Vagina (tissue), 2 donors: ENCODE measurements around the gene KRT84. TPM values are rescaled to one million over a fixed set of nuclear protein-coding genes. Genes with fewer than 3 reads are reported as not detected.

Source experiments
- DNase-seq, 2 donors: peaks; one replicate each; pipeline ENCODE4 v3.0.0-alpha.2; 2017; ENCODE audit errors: extremely low spot score in 2 of 2
- H3K27ac ChIP-seq: fragments of 200-600 bp; sonication (generic); one replicate; pipeline ENCODE4 v1.5.1; 2019
- H3K27me3 ChIP-seq: fragments of 200-600 bp; sonication (generic); one replicate; pipeline ENCODE4 v1.5.1; 2019
- H3K36me3 ChIP-seq, 2 donors: fragments of 200-600 bp; sonication (generic); one replicate each; pipeline ENCODE4 v1.5.1; 2017 to 2019
- H3K4me1 ChIP-seq: fragments of 200-600 bp; sonication (generic); one replicate; pipeline ENCODE4 v1.5.1; 2019
- H3K4me3 ChIP-seq, 2 donors: fragments of 200-600 bp; sonication (generic); 1 replicate in 1 of 2; 2 replicates in 1 of 2; pipeline ENCODE4 v1.5.1; 2016 to 2019
- H3K9me3 ChIP-seq: fragments of 200-600 bp; sonication (generic); one replicate; pipeline ENCODE4 v1.5.1; 2019
- CTCF ChIP-seq, 3 experiments: fragments of 450-650 bp in 2 of 3; fragments of 200-600 bp in 1 of 3; sonication (generic) in 1 of 3; IDR thresholded peaks; one replicate each; pipeline ENCODE4 v1.5.1; 2017 to 2019; ENCODE audit warnings: antibody characterized with exemption in 3 of 3, mild to moderate bottlenecking in 2 of 3, moderate library complexity in 2 of 3
- POLR2A ChIP-seq, 2 donors: fragments of 450-650 bp; IDR thresholded peaks; one replicate each; pipeline ENCODE4 v1.6.1; 2017; ENCODE audit warnings: antibody characterized with exemption in 2 of 2, mild to moderate bottlenecking in 2 of 2, moderate library complexity in 2 of 2
- POLR2AphosphoS5 ChIP-seq, 2 donors: sonication (generic); formaldehyde crosslinking; IDR thresholded peaks; one replicate each; pipeline ENCODE4 v1.9.0; 2017; ENCODE audit warnings: antibody characterized with exemption in 2 of 2, mild to moderate bottlenecking in 2 of 2, low read depth in 1 of 2; ENCODE audit not compliant: insufficient read depth in 1 of 2
- intact Hi-C: fragments of 100-400 bp; cut with DNase I; formaldehyde crosslinking; loops from one replicate; pipeline ENCODE4 v1.15.1; 2023
- total RNA-seq: library from RNA; depleted of rRNA; stranded (reverse); fragments of >200 nt; gene quantifications from one replicate; pipeline ENCODE4 v1.2.3, GENCODE V29; 2016

The KRT84 gene
- total RNA-seq, 1 donor from 2014 or later: not detected

GRCh38 chr12:52336641-52337040 is 48.8 kb downstream of the KRT84 start:
- TF ChIP-seq POLR2AphosphoS5 (IDR thresholded peaks at IDR 0.05; ENCODE audit: insufficient read depth in 1 of 2, low read depth in 1 of 2) (no peak), CTCF (IDR thresholded peaks at IDR 0.05) (no peak), POLR2A (IDR thresholded peaks at IDR 0.05) (no peak)
- intact Hi-C loops: no loop called here
- H3K4me1 ChIP-seq: no peaks in the 10 kb centered on the region
- no peak overlapping the region for H3K27ac ChIP-seq
- no peak overlapping the region for H3K4me3 ChIP-seq
- no peaks in the 10 kb centered on the region for H3K36me3 ChIP-seq
- no peaks in the 10 kb centered on the region for H3K27me3 ChIP-seq
- H3K9me3 ChIP-seq: no peaks in the 10 kb centered on the region
- no peak for DNase-seq

- Histone ChIP-seq H3K27ac (no peak overlapping the region), H3K27me3 (no peaks in the 10 kb centered on the region), H3K4me3 (no peak overlapping the region), H3K36me3 (no peaks in the 10 kb centered on the region), H3K4me1 (no peaks in the 10 kb centered on the region), H3K9me3 (no peaks in the 10 kb centered on the region)
- DNase-seq: no peak
- intact Hi-C loops: no loop called here
- TF ChIP-seq POLR2A (IDR thresholded peaks at IDR 0.05): no peak
- TF ChIP-seq POLR2AphosphoS5 (IDR thresholded peaks at IDR 0.05; ENCODE audit: insufficient read depth in 1 of 2, low read depth in 1 of 2): no peak
- no peak for TF ChIP-seq CTCF (IDR thresholded peaks at IDR 0.05)
Observed at GRCh38 chr12:52335598-52336262, 49.7 kb downstream of the KRT84 start.

GRCh38 chr12:52334185-52334584 is 51.3 kb downstream of the KRT84 start:
- no peaks in the 10 kb centered on the region for H3K9me3 ChIP-seq
- no peak for TF ChIP-seq CTCF (IDR thresholded peaks at IDR 0.05)
- TF ChIP-seq POLR2AphosphoS5 (IDR thresholded peaks at IDR 0.05; ENCODE audit: insufficient read depth in 1 of 2, low read depth in 1 of 2): no peak
- no peak for TF ChIP-seq POLR2A (IDR thresholded peaks at IDR 0.05)
- H3K27me3 ChIP-seq: no peaks in the 10 kb centered on the region
- intact Hi-C loops: no loop called here
- H3K36me3 ChIP-seq: no peaks in the 10 kb centered on the region
- H3K4me3 ChIP-seq: no peak overlapping the region
- no peaks in the 10 kb centered on the region for H3K4me1 ChIP-seq
- no peak for DNase-seq
- no peak overlapping the region for H3K27ac ChIP-seq

- TF ChIP-seq POLR2AphosphoS5 (IDR thresholded peaks at IDR 0.05; ENCODE audit: insufficient read depth in 1 of 2, low read depth in 1 of 2) (no peak), POLR2A (IDR thresholded peaks at IDR 0.05) (no peak), CTCF (IDR thresholded peaks at IDR 0.05) (no peak)
- intact Hi-C loops: no loop called here
- DNase-seq: no peak
Observed at GRCh38 chr12:52333321-52333720, 52.1 kb downstream of the KRT84 start.

GRCh38 chr12:52332381-52332780 is 53.1 kb downstream of the KRT84 start:
- Histone ChIP-seq H3K9me3 (no peaks in the 10 kb centered on the region), H3K27me3 (no peaks in the 10 kb centered on the region), H3K4me3 (no peak overlapping the region), H3K4me1 (peaks cover 7% of the 10 kb centered on the region), H3K36me3 (no peaks in the 10 kb centered on the region), H3K27ac (no peak overlapping the region)
- TF ChIP-seq POLR2AphosphoS5 (IDR thresholded peaks at IDR 0.05; ENCODE audit: insufficient read depth in 1 of 2, low read depth in 1 of 2) (no peak), POLR2A (IDR thresholded peaks at IDR 0.05) (no peak), CTCF (IDR thresholded peaks at IDR 0.05) (no peak)
- no peak for DNase-seq
- intact Hi-C loops: no loop called here

More at GRCh38 chr12:52333321-52333720, 52.1 kb downstream of the KRT84 start:
- Histone ChIP-seq H3K27me3 (no peaks in the 10 kb centered on the region), H3K27ac (no peak overlapping the region), H3K36me3 (no peaks in the 10 kb centered on the region), H3K4me3 (no peak overlapping the region), H3K9me3 (no peaks in the 10 kb centered on the region), H3K4me1 (no peaks in the 10 kb centered on the region)
